Measurements from ENCODE around the gene CYB5R3. TPM values are rescaled to one million over a fixed set of nuclear protein-coding genes. Genes with fewer than 3 reads are reported as not detected.
A peak's percentile ranks its signal among the peaks of the same experiment; 100 is the strongest.

Gene CYB5R3
- total RNA-seq, 1 experiment from 2014 or later = 86.8 TPM

- no peaks in the 10 kb centered on the region for H3K36me3 ChIP-seq (replicated peaks; ENCODE audit: control insufficient read depth, insufficient read depth, low read length)
- H3K4me3 ChIP-seq (ENCODE audit: insufficient read depth, low read depth, low read length) = no peak overlapping the region
- H3K27me3 ChIP-seq (ENCODE audit: control insufficient read depth, insufficient read depth, low read length) = no peaks in the 10 kb centered on the region
- DNase-seq = peak; percentile 67
These were observed 4.5 kb downstream of the CYB5R3 start for GRCh38 chr22:42644422-42645340.

DNA sequence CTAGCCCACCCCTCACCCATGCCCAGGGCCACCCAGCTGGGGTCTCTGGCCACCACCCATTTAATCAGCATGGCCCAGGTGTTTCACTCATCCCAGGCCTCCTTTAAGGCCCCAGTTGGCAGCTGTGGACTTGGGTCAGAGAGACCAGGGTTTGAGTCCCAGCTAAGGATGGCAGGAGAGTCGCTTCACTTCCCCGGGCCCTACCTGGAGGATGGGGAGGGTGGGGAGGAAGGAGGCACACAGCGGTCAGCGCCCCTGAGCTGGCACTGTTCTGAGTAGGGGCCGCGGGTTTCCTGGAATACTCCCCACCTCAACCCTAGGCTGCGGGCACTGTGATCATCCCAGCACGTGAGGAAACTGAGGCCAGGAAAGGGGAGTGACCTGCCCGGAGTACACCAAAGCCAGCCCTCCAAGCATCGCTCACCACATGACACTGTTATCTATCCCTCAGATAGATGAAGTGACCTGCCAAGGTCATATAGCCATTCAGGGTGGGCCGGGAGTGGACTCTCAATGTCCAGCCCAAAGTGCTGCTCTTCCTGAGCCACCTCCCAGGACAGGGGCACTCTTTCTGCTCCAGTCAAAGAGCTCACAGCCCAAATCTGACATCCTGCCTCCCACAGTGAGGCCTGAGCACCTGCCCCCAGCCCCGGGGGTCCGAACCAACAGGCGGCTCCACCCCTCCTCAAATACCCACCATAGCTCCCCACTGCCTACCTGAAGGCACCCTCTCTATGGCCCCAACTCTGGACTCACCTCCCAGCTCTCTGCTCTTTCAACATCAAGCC is 5.4 kb downstream of the CYB5R3 start:
- Histone ChIP-seq H3K36me3 (replicated peaks; ENCODE audit: control insufficient read depth, insufficient read depth, low read length) (no peaks in the 10 kb centered on the region), H3K27me3 (ENCODE audit: control insufficient read depth, insufficient read depth, low read length) (no peaks in the 10 kb centered on the region), H3K4me3 (ENCODE audit: insufficient read depth, low read depth, low read length) (no peak overlapping the region)
- peak; percentile 51 for DNase-seq

GRCh38 chr22:42642806-42643633 is 6.2 kb downstream of the CYB5R3 start:
- Histone ChIP-seq H3K27me3 (ENCODE audit: control insufficient read depth, insufficient read depth, low read length) (no peaks in the 10 kb centered on the region), H3K36me3 (replicated peaks; ENCODE audit: control insufficient read depth, insufficient read depth, low read length) (no peaks in the 10 kb centered on the region), H3K4me3 (ENCODE audit: insufficient read depth, low read depth, low read length) (no peak overlapping the region)
- DNase-seq = peak; percentile 74

DNA sequence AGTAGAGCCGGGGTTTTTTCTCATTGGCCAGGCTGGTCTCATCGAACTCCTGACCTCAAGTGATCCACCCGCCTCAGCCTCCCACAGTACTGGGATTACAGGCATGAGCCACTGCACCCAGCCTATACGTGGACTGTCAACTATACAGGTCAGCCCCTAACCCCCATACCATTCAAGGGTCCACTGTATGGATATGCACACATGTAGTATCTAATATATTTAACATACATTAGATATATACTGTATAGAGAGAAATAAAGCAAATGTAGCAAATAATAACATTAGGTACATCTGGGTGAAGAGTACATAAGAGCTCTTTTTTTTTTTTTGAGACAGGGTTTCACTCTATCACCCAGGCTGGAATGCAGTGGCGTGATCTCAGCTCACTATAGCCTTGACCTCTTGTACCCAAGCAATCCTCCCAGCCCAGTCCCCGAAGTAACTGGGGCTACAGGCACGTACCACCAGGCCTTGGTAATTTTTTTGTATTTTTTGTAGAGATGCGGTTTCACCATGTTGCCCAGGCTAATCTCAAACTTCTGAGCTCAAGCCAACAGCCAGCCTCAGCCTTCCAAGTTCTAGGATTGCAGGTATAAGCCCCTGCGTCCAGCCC is 7.3 kb downstream of the CYB5R3 start:
- Histone ChIP-seq H3K4me3 (ENCODE audit: insufficient read depth, low read depth, low read length) (no peak overlapping the region), H3K36me3 (replicated peaks; ENCODE audit: control insufficient read depth, insufficient read depth, low read length) (no peaks in the 10 kb centered on the region), H3K27me3 (ENCODE audit: control insufficient read depth, insufficient read depth, low read length) (no peaks in the 10 kb centered on the region)
- DNase-seq = no peak

DNA sequence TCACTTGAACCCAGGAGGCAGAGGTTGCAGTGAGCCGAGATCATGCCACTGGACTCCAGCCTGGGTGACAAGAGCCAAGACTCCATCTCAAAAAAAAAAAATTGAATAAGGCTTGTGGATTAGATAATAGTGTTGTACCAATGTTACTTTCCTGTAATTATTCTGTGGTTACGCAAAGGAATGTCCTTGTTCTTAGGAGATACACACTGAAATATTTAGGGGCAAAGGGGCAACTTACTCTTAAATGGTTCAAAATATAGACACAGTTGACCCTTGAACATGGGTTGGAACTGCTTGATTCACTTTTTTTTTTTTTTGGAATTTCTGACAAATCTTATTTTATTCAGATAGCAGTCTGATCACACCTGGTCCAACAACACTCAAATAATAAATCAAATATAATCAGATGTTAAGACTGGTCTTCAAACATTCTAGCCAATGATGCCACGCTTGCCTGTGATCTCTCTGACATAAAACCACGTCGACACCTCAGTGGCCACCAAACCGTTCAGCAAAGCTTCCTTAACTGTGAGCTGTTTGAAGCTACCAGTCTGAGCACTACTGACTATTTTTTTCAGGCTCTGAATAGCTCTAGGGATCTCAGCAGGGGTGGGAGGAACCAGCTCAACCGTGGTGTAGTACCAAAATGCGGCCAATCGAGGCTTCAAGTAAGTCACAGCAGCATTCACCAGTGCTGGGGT is 9.5 kb downstream of the CYB5R3 start:
- Histone ChIP-seq H3K36me3 (replicated peaks; ENCODE audit: control insufficient read depth, insufficient read depth, low read length) (no peaks in the 10 kb centered on the region; the same call in none of the 2 replicates), H3K27me3 (ENCODE audit: control insufficient read depth, insufficient read depth, low read length) (no peaks in the 10 kb centered on the region), H3K4me3 (ENCODE audit: insufficient read depth, low read depth, low read length) (no peak overlapping the region)
- DNase-seq = peak; percentile 48

DNA sequence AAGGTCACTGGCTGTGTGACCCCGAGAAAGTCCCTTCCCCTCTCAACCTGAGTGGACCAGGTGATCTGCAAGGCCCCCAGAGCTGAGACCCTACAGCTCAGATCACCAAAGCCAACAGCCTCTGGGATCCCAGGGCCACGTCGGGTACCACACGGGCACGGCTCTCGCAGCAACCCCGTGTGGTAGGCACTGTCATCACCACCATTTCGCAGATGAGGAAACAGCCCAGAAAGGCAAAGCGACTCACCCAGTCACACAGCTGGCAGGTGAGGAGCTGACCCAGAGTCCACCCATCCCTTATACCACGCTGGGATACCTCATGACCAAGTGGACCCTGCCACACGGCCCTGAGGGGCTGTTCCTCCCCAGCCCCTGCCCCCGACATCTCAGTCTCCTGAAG is 11.6 kb downstream of the CYB5R3 start:
- peak; percentile 28 for DNase-seq
- H3K27me3 ChIP-seq (ENCODE audit: control insufficient read depth, insufficient read depth, low read length) = no peaks in the 10 kb centered on the region
- H3K36me3 ChIP-seq (replicated peaks; ENCODE audit: control insufficient read depth, insufficient read depth, low read length) = no peaks in the 10 kb centered on the region; the same call in none of the 2 replicates
- H3K4me3 ChIP-seq (ENCODE audit: insufficient read depth, low read depth, low read length) = no peak overlapping the region

DNA sequence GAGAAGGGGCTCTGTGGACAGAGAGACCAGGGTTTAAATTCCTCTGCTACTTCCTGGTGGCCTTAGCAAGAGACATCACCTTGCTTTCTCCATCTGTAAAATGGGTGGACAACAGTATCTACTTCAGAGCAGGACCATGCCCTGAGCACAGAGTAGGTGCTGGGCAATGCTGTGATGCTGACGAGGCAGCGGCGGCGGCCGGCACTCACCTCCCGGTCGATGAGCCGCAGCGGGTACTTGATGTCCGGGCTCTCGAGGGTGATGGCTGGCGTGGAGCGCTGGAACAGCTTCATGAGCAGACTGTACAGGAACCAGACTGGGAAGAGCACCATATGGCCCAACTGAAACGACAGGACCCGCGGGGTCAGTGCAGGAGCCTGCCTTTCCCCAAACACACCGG is 12.7 kb downstream of the CYB5R3 start:
- peaks cover 1% of the 10 kb centered on the region for H3K36me3 ChIP-seq (replicated peaks; ENCODE audit: control insufficient read depth, insufficient read depth, low read length)
- no peak for DNase-seq
- H3K27me3 ChIP-seq (ENCODE audit: control insufficient read depth, insufficient read depth, low read length) = no peaks in the 10 kb centered on the region
- no peak overlapping the region for H3K4me3 ChIP-seq (ENCODE audit: insufficient read depth, low read depth, low read length)

DNA sequence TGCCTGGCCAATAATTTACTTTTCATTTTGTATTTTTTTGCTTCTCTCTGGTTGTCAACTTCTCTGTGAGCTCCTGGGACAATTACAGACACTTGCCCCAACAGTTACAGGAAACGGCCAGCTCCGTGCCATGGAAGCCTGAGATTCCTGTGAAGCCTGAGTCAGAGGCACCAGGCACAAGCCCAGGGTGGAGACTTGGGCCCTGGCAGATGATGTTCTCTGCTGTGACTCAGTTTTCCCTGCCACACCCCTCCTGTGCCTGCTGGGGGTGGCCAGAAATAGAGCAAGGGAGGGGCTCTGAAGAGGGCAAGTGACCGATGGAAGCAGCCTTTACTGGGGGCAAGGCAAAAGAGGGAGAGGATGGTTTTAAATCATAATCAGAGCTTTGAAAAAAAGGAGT is 13.7 kb downstream of the CYB5R3 start:
- peaks cover 1% of the 10 kb centered on the region for H3K36me3 ChIP-seq (replicated peaks; ENCODE audit: control insufficient read depth, insufficient read depth, low read length)
- no peak for DNase-seq
- H3K27me3 ChIP-seq (ENCODE audit: control insufficient read depth, insufficient read depth, low read length) = no peaks in the 10 kb centered on the region
- H3K4me3 ChIP-seq (ENCODE audit: insufficient read depth, low read depth, low read length) = no peak overlapping the region

DNA sequence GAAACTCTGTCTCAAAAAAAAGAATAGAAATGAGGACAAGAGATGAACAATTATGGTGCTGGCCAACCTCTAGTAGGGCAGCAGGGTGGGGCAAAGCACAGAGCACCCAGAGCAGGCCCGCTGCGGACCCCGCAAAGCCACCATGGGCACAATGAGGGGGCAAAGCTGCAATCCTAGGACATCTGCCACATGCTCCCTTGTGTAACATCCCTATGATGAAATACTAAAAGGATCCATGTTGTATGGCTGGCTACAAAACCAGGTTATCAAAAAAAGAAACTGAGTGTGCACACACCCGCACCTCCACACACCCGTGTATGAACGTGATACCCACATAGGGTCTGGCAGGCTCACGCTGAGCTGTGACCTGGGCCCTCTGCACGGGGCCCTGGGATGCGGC is 16.2 kb downstream of the CYB5R3 start:
- peak; percentile 20 for DNase-seq
- no peaks in the 10 kb centered on the region for H3K27me3 ChIP-seq (ENCODE audit: control insufficient read depth, insufficient read depth, low read length)
- H3K36me3 ChIP-seq (replicated peaks; ENCODE audit: control insufficient read depth, insufficient read depth, low read length) = peaks cover 4% of the 10 kb centered on the region
- no peak overlapping the region for H3K4me3 ChIP-seq (ENCODE audit: insufficient read depth, low read depth, low read length)

DNA sequence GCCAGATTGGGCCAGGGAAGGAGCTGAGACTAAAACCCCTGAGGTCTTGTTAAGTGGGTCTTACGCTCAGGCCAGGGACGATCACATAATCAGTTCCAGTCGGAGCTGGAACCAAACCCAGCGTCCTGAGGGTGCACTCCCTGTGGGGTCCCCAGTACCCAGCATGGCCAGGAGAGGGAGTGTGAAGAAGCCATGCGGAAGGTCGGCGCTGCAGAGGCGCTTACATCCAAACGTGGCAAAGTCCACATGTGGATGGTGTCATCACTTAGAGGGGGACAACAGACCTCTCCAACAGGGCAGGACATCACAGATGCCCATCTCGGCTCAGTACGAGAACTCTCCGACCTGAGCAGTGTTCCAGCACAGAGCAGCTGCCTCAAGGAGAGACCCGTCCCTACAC is 17.1 kb downstream of the CYB5R3 start:
- no peak overlapping the region for H3K4me3 ChIP-seq (ENCODE audit: insufficient read depth, low read depth, low read length)
- H3K36me3 ChIP-seq (replicated peaks; ENCODE audit: control insufficient read depth, insufficient read depth, low read length) = peaks cover 8% of the 10 kb centered on the region
- DNase-seq = peak; percentile 81
- H3K27me3 ChIP-seq (ENCODE audit: control insufficient read depth, insufficient read depth, low read length) = no peaks in the 10 kb centered on the region

DNA sequence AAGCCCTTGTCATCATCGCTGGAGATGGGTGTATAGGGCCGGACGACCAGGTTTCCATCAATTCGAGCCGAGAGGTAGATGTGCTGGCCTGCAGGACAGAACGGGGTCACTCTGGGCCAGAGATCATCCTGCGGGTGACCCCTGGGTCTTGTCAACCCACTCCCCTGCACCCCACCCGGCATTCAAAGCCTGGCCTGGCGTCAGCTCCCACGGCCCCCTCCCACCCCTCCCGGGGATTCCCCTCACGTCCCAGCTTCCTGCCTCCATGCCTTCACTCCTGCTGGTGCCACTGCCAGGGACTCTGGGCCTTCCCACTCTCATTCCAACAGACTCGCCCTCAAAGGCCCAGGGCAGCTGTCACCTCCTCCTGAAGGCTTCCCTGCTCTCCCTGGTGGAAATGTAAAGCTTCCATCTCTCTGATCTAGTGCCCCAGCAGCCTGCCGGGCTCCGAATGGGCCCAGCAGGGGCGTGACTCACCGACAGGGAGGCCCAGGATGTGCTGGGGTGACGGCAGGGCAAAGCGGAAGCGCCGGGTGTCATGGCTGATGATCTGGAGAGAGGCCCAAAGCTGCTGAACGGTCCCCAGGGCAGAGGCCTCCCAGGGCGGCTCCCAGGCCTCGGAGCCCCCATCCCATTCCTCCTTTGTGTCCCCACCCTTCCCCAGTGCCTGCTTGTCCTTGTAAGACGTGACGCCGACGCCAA is 18.1 kb downstream of the CYB5R3 start:
- no peaks in the 10 kb centered on the region for H3K27me3 ChIP-seq (ENCODE audit: control insufficient read depth, insufficient read depth, low read length)
- no peak overlapping the region for H3K4me3 ChIP-seq (ENCODE audit: insufficient read depth, low read depth, low read length)
- peak; percentile 56 for DNase-seq

GRCh38 chr22:42630211-42630610 is 19.0 kb downstream of the CYB5R3 start:
- Histone ChIP-seq H3K36me3 (replicated peaks; ENCODE audit: control insufficient read depth, insufficient read depth, low read length) (peaks cover 15% of the 10 kb centered on the region), H3K27me3 (ENCODE audit: control insufficient read depth, insufficient read depth, low read length) (no peaks in the 10 kb centered on the region), H3K4me3 (ENCODE audit: insufficient read depth, low read depth, low read length) (no peak overlapping the region)
- no peak for DNase-seq

More for the DNA sequence above, 18.1 kb downstream of the CYB5R3 start:
- peaks cover 13% of the 10 kb centered on the region for H3K36me3 ChIP-seq (replicated peaks; ENCODE audit: control insufficient read depth, insufficient read depth, low read length)

GRCh38 chr22:42627981-42628380 is 21.2 kb downstream of the CYB5R3 start:
- DNase-seq = peak; percentile 41
- Histone ChIP-seq H3K27me3 (ENCODE audit: control insufficient read depth, insufficient read depth, low read length) (no peaks in the 10 kb centered on the region), H3K4me3 (ENCODE audit: insufficient read depth, low read depth, low read length) (no peak overlapping the region), H3K36me3 (replicated peaks; ENCODE audit: control insufficient read depth, insufficient read depth, low read length) (peaks cover 15% of the 10 kb centered on the region)
